ENCODE data around the gene PRKN.

DNA sequence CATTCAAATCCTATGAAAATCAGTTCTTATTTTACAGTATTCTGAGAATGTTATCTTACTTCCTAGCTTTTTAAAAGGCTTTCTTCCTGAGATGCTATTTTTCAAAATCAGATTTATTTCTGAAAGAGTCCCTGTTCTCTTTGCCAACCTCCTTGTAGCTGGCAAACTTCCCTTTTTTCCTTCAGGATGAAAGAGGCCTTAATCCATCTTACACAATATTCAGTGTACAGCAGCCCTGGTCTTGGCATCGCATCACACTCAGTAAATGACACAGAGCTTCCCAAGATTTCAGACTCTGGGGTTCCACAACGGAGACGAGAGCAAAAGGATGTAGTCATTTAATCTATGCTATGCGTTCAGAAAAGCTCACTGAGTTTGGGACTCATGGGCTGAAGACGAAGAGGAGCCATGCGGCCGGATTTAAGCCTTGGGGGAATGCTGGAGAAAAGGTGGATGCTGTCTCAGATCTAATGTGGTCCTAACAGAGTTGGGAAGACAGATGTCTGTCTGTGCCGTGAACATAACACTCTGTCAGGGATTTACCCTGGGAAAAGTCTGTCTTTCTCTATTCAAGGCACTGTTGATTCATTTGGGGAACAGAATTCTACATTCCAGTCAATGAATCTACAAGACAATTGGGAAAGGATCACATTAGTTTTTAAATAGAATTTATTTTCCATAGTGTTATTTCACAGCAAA is 837.3 kb downstream of the PRKN start:
- no peak for TF ChIP-seq CTCF (IDR thresholded peaks at IDR 0.05)
- TF ChIP-seq POLR2A (IDR thresholded peaks at IDR 0.05), result no peak
